ENCODE results near the gene ANKRD34B.

ANKRD34B gene

DNA sequence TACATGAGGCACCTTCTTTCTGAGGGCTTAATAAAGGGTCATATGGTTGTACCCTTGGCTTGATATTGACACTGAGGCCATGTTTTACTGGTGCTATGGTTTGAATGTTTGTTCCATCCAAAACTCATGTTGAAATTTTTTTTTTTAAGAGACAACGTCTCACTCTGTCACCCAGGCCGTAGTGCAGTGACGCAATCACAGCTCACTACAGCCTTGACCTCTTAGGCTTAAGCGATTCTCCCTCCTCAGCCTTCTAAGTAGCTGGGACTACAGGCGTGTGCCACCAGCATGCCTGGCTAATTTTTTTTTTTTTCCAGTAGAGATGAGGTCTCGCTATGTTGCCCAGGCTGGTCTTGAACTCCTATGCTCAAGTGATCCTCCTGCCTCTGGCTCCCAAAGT is 61.2 kb downstream of the ANKRD34B start:
- Mint-ChIP-seq H3K4me3 (no peak overlapping the region), H3K27me3 (ENCODE audit: low read depth, poor library complexity) (no peaks in the 10 kb centered on the region), H3K4me1 (no peaks in the 10 kb centered on the region), H3K9me3 (no peaks in the 10 kb centered on the region), H3K27ac (no peak overlapping the region), H3K36me3 (ENCODE audit: low read depth) (peaks cover 9% of the 10 kb centered on the region)
- no peak for DNase-seq
- TF ChIP-seq, protein P1, sequence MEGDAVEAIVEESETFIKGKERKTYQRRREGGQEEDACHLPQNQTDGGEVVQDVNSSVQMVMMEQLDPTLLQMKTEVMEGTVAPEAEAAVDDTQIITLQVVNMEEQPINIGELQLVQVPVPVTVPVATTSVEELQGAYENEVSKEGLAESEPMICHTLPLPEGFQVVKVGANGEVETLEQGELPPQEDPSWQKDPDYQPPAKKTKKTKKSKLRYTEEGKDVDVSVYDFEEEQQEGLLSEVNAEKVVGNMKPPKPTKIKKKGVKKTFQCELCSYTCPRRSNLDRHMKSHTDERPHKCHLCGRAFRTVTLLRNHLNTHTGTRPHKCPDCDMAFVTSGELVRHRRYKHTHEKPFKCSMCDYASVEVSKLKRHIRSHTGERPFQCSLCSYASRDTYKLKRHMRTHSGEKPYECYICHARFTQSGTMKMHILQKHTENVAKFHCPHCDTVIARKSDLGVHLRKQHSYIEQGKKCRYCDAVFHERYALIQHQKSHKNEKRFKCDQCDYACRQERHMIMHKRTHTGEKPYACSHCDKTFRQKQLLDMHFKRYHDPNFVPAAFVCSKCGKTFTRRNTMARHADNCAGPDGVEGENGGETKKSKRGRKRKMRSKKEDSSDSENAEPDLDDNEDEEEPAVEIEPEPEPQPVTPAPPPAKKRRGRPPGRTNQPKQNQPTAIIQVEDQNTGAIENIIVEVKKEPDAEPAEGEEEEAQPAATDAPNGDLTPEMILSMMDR (IDR thresholded peaks at IDR 0.05) = no peak

DNA sequence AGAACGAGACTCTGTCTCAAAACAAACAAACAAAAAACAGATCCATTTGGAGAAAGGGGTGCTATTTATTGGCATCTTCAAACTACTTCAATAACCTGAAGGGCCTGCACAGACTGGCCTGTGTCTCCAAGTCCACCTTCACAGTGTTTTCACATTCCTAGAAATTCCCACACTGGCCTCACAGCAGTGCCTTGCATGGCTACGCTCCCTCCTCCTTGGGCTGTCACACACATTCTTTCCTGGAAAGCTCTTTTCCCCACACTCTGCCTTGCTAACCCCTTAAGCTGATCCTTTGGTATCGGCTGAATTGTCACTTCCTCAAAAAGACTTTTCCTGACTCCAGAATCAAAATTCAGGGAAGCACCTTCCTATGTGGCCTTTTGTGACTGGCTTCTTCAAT is 62.4 kb downstream of the ANKRD34B start:
- H3K27ac Mint-ChIP-seq = no peak overlapping the region
- H3K27me3 Mint-ChIP-seq (ENCODE audit: low read depth, poor library complexity) = no peaks in the 10 kb centered on the region
- H3K36me3 Mint-ChIP-seq (ENCODE audit: low read depth) = peaks cover 5% of the 10 kb centered on the region
- H3K9me3 Mint-ChIP-seq = no peaks in the 10 kb centered on the region
- no peak for DNase-seq
- TF ChIP-seq, protein P1 (IDR thresholded peaks at IDR 0.05) = no peak
- no peak overlapping the region for H3K4me3 Mint-ChIP-seq
- H3K4me1 Mint-ChIP-seq = no peaks in the 10 kb centered on the region
